MM.1S (cell line): Measurements from ENCODE around the gene NSF.
"Not testable (repeated sequence)": the region's sequence is repeated elsewhere in the genome, so short reads cannot be mapped to it uniquely, and the experiment has no call there.

ENCODE experiments used
- EZH2 ChIP-seq: fragments of 300-600 bp; sonication (generic); optimal IDR thresholded peaks from 2 replicates; pipeline ENCODE3; 2017; ENCODE audit warnings: low read depth, mild to moderate bottlenecking, antibody characterized with exemption, low read length, mixed read lengths
- EZH2phosphoT487 ChIP-seq: fragments of 300-600 bp; sonication (generic); IDR thresholded peaks from 2 replicates; pipeline ENCODE4 v1.6.1; 2018; ENCODE audit warnings: antibody characterized with exemption, low read length
- TF ChIP-seq, protein P1 (sequence below): fragments of 300-600 bp; sonication (generic); IDR thresholded peaks from 2 replicates; pipeline ENCODE4 v1.5.1; 2016; ENCODE audit warnings: antibody characterized with exemption, low read length, mixed read lengths

DNA sequence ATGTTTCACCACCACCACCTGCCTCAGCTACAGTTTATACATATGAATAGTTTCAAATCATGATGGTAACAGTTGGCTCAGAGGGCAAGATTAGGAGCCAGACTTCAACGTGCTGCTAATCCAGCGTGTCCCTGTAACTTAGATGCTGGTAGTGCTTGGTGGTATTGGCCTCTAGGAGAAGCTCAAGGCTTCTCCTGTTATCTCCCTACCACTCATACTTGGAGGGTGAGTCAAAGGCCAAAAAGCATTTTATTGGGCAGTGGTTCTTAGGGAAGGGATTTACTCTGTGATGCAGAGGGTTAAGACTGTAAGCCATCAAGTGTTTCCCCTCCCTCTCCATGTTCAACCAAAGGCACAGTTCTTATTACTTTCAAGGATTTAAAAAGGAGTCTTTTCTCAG, 82.3 kb downstream of the NSF start:
- TF ChIP-seq, protein P1, sequence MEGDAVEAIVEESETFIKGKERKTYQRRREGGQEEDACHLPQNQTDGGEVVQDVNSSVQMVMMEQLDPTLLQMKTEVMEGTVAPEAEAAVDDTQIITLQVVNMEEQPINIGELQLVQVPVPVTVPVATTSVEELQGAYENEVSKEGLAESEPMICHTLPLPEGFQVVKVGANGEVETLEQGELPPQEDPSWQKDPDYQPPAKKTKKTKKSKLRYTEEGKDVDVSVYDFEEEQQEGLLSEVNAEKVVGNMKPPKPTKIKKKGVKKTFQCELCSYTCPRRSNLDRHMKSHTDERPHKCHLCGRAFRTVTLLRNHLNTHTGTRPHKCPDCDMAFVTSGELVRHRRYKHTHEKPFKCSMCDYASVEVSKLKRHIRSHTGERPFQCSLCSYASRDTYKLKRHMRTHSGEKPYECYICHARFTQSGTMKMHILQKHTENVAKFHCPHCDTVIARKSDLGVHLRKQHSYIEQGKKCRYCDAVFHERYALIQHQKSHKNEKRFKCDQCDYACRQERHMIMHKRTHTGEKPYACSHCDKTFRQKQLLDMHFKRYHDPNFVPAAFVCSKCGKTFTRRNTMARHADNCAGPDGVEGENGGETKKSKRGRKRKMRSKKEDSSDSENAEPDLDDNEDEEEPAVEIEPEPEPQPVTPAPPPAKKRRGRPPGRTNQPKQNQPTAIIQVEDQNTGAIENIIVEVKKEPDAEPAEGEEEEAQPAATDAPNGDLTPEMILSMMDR = not testable (repeated sequence)
- not testable (repeated sequence) for TF ChIP-seq EZH2, EZH2phosphoT487
